NCI-H1417 (cell line): ENCODE data around the gene TNRC6B.
"Not testable (repeated sequence)": the region's sequence is repeated elsewhere in the genome, so short reads cannot be mapped to it uniquely, and the experiment has no call there.

Experiments
- DNase-seq, 3 experiments: peaks; one replicate each; lab custom pipeline; 2025; lab: John Stamatoyannopoulos, UW

TNRC6B gene

GRCh38 chr22:40279017-40279416 is 101.3 kb downstream of the TNRC6B start:
- no peak for DNase-seq

DNA sequence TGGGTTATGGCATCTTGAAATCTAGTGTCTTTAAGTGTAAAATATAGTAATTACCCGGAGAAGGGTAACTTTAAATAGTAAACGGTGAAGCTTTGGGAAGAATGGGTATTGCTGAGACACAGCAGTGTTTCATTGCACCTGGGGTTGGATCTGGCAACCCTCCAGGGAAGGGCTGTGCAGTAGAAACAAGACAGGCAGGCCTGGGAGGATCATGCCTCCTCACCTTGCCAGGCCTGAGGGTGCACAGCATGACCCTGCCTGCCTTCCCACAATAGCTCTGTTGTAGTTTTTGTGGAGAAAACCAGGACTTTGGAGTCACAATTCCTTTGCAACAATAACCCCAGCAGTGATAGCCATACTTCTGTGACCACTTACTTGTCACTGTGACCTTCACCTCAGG is 104.0 kb downstream of the TNRC6B start:
- peak in 2 of 3 experiments; percentile 27 to 53 for DNase-seq

DNA sequence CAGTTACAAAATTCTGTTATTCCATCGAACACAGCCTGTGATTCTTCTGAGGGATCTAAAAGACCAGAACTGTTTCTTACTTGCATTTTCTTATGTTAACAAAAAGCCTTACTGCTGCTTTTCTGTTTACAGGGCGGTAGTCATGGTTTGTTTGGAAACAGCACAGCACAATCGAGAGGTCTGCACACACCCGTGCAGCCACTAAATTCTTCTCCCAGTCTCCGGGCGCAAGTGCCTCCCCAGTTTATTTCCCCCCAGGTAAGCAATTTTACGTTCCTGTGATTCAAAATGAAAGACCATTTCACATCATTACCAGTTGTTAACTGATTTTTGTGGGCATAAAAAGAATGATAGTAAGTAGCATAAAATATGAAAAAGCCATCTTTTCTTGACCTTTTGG is 107.8 kb downstream of the TNRC6B start:
- DNase-seq: no peak

GRCh38 chr22:40289991-40290459 is 112.3 kb downstream of the TNRC6B start:
- no peak for DNase-seq

GRCh38 chr22:40290516-40290915 is 112.8 kb downstream of the TNRC6B start:
- no peak for DNase-seq

DNA sequence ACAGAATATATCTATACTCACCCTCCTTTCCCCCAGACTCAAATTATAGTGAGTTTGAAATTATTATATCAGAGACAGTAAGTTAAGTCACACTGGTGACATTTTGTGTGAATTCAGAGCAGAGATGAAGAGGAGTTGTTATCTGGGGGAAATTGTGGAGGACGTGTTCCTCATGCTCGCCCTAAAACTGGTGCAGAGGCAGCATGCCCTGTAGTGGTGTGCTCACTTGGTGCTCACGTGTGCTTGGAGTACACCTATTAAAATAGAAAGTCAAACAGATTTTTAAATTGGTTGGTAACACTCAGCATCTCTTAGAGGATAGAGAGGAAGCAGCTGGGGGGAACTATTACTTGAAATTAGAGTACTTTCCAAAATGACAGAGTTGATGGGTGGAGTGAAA is 117.0 kb downstream of the TNRC6B start:
- no peak for DNase-seq

- DNase-seq: no peak
Measured at GRCh38 chr22:40300316-40300715, 122.6 kb downstream of the TNRC6B start.

GRCh38 chr22:40300884-40301672 is 123.4 kb downstream of the TNRC6B start:
- DNase-seq: no peak

- no peak for DNase-seq
Measured at GRCh38 chr22:40302149-40302548, 124.4 kb downstream of the TNRC6B start.

GRCh38 chr22:40305625-40306024 is 127.9 kb downstream of the TNRC6B start:
- no peak for DNase-seq

- no peak for DNase-seq
Measured at GRCh38 chr22:40308999-40309573, 131.4 kb downstream of the TNRC6B start.

DNA sequence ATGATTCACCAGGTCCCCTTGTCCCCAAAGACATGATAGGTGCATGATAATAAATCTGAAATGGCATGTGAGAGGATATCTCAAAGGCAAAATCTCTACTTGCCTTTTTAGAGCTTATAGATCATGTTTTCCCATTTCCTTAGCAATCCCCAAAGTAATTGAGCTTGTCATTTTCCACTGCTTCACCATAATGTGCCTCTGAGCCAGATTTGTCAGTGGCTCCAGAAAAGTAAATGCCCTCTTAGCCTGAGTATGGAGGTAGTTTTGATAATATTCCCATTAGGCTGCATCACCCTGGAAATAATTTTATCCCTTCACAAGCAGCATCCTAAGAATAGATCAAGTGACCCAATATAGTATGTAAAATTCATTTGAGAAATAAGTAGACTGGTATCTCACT is 131.9 kb downstream of the TNRC6B start:
- DNase-seq: no peak

- DNase-seq: no peak
Measured at GRCh38 chr22:40310081-40310767, 132.5 kb downstream of the TNRC6B start.

DNA sequence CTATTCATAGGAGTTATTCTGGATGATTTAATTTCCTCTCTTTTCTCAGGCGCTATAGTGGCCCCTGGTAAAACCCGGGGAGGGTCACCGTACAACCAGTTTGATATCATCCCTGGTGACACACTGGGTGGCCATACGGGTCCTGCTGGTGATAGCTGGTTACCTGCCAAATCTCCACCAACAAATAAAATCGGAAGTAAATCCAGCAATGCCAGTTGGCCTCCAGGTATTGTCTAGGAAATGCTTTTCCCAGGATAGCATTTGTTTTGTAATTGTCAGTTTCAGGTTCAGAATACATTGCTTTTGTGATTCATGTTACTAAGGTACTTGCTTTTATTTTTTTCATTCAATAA is 133.0 kb downstream of the TNRC6B start:
- no peak for DNase-seq

GRCh38 chr22:40311646-40312045 is 133.9 kb downstream of the TNRC6B start:
- DNase-seq: not testable (repeated sequence)

DNA sequence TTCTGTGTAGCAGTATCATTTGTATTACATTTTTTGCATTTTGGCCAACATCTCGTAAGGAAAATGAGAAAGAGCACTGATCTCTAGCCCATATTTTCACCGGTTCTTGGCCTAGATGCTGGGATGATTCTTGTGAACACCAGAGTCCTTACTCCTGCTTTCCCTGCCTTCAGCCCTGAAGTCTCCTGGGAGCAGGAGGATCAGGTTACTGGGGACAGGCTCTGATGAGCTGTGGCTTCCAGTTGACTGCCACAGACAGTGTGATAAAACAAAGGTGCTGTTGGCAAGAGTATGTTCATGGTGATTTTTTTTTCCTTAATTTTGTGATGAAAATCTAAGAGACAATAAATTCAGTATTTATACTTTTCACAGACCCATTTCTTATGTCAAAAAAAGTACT is 134.3 kb downstream of the TNRC6B start:
- peak in 1 of 3 experiments; percentile 40 for DNase-seq

GRCh38 chr22:40313007-40313406 is 135.3 kb downstream of the TNRC6B start:
- no peak for DNase-seq

GRCh38 chr22:40314041-40314440 is 136.3 kb downstream of the TNRC6B start:
- no peak for DNase-seq

DNA sequence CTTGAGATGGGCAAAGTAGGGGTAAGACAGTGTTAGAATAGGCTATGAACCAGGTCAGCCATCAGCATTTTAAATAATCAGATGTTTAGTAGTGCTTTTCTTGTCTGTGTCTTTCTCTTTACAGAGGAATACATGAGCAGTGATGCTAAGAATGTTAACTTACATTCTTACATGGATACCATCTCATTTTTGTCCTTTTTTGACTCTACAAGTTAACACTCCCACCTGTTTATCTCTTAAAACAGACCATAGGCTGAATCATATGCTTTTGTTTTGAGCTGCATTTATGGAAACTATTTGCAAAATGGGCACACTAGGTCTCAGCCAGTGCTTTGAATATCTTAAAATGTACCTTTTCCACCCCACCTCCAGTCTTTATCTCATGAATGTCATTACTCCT is 143.0 kb downstream of the TNRC6B start:
- DNase-seq: no peak

- DNase-seq: no peak
Measured at GRCh38 chr22:40322021-40322420, 144.3 kb downstream of the TNRC6B start.

GRCh38 chr22:40322818-40323447 is 145.2 kb downstream of the TNRC6B start:
- DNase-seq: no peak

- no peak for DNase-seq
Measured at GRCh38 chr22:40323681-40324171, 146.0 kb downstream of the TNRC6B start.
